Measurements from ENCODE around the gene KREMEN2.

The KREMEN2 gene

DNA sequence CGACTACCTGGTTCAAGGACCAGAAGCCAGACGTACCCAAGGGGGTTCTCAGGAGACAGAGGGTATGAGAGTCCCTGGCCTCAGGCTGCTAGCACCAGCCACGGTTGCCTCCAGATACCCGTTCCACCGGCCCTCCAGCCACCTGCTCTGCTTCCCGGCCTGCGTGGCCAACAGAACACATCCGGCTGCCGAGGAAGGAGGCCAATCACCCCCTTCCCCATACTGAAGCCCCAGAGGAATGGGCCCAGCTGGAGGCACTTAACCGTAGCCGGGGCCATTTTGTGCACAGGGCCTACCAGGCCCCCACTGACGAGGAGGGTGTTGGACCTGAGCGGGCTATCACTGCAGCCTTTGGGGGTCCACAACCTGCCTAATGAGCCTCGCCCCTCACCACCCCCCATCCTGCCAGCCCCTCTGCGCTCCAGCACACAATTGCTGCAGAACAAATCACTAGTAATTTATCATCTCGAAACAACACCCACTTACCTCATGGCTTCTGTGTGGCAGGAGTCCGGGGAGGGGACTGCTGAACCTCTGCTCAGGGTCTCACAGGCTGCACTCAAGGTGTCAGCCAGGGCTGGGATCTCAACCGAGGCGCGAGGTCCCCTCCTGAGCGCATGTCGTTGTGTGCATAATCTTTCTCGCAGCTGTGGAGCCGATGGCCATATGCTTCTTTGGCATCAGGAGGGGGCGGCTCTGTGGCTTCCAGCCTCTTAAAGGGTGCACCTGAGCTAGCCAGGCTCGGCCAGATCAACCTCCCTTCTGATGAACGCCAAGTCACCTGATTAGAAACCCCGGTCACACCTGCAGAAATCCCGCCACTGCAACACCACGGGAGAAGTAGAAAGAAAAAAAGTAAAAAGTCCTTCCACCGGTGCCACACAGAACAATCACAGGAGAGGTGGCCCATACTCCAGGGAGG, 10.1 kb upstream of the KREMEN2 start:
- H3K4me3 ChIP-seq (ENCODE audit: low read depth, low read length), result no peak overlapping the region
- no peak for DNase-seq (ENCODE audit: low read depth)
- no peak for TF ChIP-seq MYC (IDR thresholded peaks at IDR 0.05; ENCODE audit: low read depth, low read length)
- TF ChIP-seq, protein P1, sequence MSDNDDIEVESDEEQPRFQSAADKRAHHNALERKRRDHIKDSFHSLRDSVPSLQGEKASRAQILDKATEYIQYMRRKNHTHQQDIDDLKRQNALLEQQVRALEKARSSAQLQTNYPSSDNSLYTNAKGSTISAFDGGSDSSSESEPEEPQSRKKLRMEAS (IDR thresholded peaks at IDR 0.05; ENCODE audit: low read depth, low read length), result no peak
- no peak for TF ChIP-seq POLR2A (IDR thresholded peaks at IDR 0.05; ENCODE audit: extremely low read depth, insufficient read length)
- TF ChIP-seq, protein P2, sequence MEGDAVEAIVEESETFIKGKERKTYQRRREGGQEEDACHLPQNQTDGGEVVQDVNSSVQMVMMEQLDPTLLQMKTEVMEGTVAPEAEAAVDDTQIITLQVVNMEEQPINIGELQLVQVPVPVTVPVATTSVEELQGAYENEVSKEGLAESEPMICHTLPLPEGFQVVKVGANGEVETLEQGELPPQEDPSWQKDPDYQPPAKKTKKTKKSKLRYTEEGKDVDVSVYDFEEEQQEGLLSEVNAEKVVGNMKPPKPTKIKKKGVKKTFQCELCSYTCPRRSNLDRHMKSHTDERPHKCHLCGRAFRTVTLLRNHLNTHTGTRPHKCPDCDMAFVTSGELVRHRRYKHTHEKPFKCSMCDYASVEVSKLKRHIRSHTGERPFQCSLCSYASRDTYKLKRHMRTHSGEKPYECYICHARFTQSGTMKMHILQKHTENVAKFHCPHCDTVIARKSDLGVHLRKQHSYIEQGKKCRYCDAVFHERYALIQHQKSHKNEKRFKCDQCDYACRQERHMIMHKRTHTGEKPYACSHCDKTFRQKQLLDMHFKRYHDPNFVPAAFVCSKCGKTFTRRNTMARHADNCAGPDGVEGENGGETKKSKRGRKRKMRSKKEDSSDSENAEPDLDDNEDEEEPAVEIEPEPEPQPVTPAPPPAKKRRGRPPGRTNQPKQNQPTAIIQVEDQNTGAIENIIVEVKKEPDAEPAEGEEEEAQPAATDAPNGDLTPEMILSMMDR (IDR thresholded peaks at IDR 0.05; ENCODE audit: low read depth, low read length), result no peak

DNA sequence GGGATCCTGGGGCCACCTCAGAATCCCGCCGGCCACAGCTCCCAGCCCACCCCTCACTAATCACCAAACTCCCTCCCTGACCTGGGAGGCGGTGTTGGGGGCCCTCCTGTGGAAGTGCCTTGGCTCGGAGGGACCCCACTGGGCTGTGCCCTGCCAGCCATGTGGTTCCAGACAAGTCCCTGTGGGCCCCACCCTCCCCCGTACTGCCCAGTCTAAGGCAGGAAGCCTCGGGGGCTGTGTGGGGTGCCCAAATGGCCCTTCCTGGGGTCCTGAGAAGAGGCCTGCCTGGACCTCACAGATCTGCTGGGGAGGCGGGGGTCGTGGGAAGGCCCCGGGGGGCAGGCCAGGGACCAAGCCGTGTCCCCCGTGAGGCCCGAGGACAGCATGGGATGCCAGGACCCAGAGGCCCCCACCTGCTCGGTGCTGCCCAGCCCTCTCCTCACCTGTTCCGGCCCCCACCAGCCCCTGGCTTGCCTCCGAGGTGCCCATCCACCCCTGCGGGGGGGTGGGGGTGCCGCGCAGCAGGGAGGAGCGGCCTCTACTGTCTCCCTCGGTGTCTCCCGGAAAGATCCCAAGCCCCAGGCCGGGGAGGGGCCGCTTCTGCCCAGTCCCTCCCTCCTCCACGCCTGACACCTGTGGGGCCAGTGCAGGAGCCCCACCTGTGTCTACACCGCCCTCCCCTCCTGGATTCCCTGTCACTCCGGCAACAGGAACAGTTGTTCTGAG, 9.3 kb upstream of the KREMEN2 start:
- TF ChIP-seq, protein P2 (IDR thresholded peaks at IDR 0.05; ENCODE audit: low read depth, low read length), result no peak
- TF ChIP-seq MYC (IDR thresholded peaks at IDR 0.05; ENCODE audit: low read depth, low read length) (no peak), POLR2A (IDR thresholded peaks at IDR 0.05; ENCODE audit: extremely low read depth, insufficient read length) (no peak)
- TF ChIP-seq, protein P1 (IDR thresholded peaks at IDR 0.05; ENCODE audit: low read depth, low read length), result no peak
- no peak overlapping the region for H3K4me3 ChIP-seq (ENCODE audit: low read depth, low read length)
- DNase-seq (ENCODE audit: low read depth), result no peak

DNA sequence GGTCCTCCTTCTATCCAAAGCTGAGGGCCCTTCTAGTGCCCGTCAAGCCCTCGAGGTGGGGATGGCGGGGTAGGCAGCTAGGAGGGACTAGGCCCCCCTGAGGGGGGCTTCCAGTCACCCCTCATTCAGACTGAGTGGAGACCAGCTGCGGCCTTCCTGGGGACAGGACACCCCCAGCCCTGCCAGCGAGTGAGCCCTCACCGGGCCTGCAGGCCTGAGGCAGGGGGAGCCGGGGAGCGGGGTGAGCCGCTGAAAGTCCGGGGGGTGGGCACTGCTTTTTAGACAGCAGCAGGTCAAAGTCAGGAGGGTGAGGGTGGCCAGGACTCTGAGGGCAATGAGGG, 8.7 kb upstream of the KREMEN2 start:
- no peak overlapping the region for H3K4me3 ChIP-seq (ENCODE audit: low read depth, low read length)
- no peak for DNase-seq (ENCODE audit: low read depth)
- TF ChIP-seq, protein P1 (IDR thresholded peaks at IDR 0.05; ENCODE audit: low read depth, low read length), result no peak
- TF ChIP-seq, protein P2 (IDR thresholded peaks at IDR 0.05; ENCODE audit: low read depth, low read length), result no peak
- TF ChIP-seq POLR2A (IDR thresholded peaks at IDR 0.05; ENCODE audit: extremely low read depth, insufficient read length) (no peak), MYC (IDR thresholded peaks at IDR 0.05; ENCODE audit: low read depth, low read length) (no peak)

DNA sequence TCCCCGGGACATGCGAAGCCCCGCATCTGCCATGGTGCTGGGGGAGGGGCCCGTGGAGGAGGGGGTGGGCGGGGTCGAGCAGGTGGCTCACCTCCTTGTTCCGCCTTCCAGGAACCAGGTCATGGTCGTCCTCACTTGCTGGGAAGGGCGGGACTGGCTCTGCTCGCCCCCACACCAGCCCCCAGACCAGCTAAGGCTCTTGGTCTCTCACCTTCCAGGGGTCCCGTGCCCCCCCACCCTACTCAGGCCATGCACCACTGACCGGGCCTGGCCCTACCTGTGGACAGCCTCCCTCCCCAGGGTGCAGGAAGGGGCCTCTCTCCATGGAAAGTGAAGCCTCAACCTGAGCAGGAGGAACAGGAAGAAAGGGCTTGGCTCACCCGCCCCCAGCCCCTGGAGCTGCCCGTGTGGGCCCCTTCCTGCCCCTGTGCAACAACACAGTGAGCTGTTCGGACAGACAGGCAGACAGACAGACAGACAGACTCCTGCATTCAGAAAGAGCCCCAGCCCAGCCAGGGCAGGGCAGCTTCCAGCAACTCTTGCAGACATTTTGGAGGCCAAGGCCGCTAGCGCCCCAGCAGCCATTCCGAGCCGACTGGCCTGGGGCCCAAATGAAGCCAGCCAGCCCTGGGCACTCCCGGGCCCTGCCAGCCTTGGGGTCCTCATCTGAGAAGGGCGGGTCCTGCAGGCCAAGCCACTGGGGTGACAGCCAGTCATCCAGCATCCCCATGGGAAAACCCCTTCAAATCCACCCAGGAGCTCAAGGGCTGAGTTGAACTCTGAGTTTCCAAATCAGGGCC, 8.1 kb upstream of the KREMEN2 start:
- DNase-seq (ENCODE audit: low read depth), result peak; percentile 83
- no peak overlapping the region for H3K4me3 ChIP-seq (ENCODE audit: low read depth, low read length)
- no peak for TF ChIP-seq MYC (IDR thresholded peaks at IDR 0.05; ENCODE audit: low read depth, low read length)
- peak; percentile 27 for TF ChIP-seq POLR2A (IDR thresholded peaks at IDR 0.05; ENCODE audit: extremely low read depth, insufficient read length)
- TF ChIP-seq, protein P2 (IDR thresholded peaks at IDR 0.05; ENCODE audit: low read depth, low read length), result no peak
- TF ChIP-seq, protein P1 (IDR thresholded peaks at IDR 0.05; ENCODE audit: low read depth, low read length), result 0 out of 2 replicates have a peak, but pooled peaks have one; percentile 23

DNA sequence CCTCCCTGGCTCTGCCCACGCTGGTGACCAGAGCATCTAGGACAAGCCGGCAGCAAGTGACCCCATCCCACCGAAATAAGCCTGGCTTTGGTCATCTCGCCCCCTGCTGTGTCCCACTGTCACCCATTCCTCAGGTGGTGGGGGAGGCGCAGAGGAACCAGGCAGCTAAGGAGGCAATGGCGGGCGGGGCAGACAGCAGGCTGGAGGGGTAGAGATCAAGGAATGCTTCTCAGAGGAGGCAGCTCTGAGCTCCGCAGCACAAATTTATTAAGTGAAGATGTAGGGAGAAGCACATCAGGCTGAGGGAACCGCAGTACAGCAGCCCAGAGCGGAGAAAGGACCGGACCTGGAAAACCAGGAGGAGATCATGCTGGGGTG, 7.5 kb upstream of the KREMEN2 start:
- H3K4me3 ChIP-seq (ENCODE audit: low read depth, low read length), result no peak overlapping the region
- no peak for DNase-seq (ENCODE audit: low read depth)
- TF ChIP-seq POLR2A (IDR thresholded peaks at IDR 0.05; ENCODE audit: extremely low read depth, insufficient read length) (no peak), MYC (IDR thresholded peaks at IDR 0.05; ENCODE audit: low read depth, low read length) (no peak)
- TF ChIP-seq, protein P1 (IDR thresholded peaks at IDR 0.05; ENCODE audit: low read depth, low read length), result no peak
- TF ChIP-seq, protein P2 (IDR thresholded peaks at IDR 0.05; ENCODE audit: low read depth, low read length), result no peak

Data from NB4 (cell line).